B cell (primary cell): ENCODE results near the gene DGKZ.

Source experiments
- CTCF ChIP-seq: fragments of 200-600 bp; IDR thresholded peaks from one replicate; pipeline ENCODE4 v1.8.0; 2022; ENCODE audit warnings: antibody characterized with exemption, mild to moderate bottlenecking
- EZH2 ChIP-seq: IDR thresholded peaks from 2 replicates; pipeline ENCODE4 v1.6.1; 2012; ENCODE audit warnings: borderline replicate concordance, low read depth, mild to moderate bottlenecking, moderate library complexity, low read length; ENCODE audit not compliant: insufficient read depth, poor library complexity, severe bottlenecking

GRCh38 chr11:46388619-46389449 is 41.6 kb downstream of the DGKZ start:
- TF ChIP-seq CTCF (no peak), EZH2 (no peak)
